NCI-H345 treated with DMSO at 0.1 percent for 48 hours (cell line): ENCODE data around the gene IFT81.
"Not testable (repeated sequence)": the region's sequence is repeated elsewhere in the genome, so short reads cannot be mapped to it uniquely, and the experiment has no call there.

ENCODE experiments used
- DNase-seq: peaks from one replicate; lab custom pipeline; 2025; ENCODE audit not compliant: unreplicated experiment; lab: John Stamatoyannopoulos, UW

IFT81 gene

DNA sequence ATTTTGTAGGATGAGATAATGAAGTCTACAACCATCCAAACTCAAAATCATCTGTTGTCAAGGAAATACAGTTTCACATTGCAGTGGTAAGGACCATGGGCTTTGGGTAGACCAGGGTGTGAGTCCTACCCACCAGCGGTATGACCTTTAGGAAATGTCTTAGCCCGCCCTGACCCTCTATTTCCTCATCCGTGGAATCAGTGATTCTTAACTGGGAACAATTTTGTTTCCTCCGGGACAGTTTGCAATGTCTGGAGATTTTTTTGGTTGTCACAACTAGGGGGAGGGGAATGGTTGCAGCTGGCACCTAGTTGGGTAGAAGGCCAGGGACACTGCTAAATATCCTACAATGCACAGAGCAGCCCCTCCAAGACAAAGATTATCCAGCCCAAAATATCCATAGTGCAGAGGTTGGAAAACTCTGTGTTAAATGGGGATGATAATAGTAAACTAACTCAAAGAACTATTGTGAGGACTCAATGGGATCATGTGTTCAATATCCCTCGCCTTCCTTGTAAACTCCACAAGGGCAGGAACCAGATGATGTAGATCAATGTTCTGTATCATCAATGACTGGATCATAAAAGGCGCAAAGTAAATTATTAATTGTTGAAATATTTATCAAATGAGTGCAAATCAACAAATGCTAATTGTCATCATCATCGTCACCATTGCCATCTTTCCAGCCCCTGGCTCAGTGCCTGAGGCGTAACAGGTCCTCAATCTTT, 15.7 kb upstream of the IFT81 start:
- DNase-seq, result no peak

- no peak for DNase-seq
Measured at GRCh38 chr12:110109037-110109836, 14.9 kb upstream of the IFT81 start.

GRCh38 chr12:110109837-110110535, 14.2 kb upstream of the IFT81 start:
- DNase-seq, result no peak

DNA sequence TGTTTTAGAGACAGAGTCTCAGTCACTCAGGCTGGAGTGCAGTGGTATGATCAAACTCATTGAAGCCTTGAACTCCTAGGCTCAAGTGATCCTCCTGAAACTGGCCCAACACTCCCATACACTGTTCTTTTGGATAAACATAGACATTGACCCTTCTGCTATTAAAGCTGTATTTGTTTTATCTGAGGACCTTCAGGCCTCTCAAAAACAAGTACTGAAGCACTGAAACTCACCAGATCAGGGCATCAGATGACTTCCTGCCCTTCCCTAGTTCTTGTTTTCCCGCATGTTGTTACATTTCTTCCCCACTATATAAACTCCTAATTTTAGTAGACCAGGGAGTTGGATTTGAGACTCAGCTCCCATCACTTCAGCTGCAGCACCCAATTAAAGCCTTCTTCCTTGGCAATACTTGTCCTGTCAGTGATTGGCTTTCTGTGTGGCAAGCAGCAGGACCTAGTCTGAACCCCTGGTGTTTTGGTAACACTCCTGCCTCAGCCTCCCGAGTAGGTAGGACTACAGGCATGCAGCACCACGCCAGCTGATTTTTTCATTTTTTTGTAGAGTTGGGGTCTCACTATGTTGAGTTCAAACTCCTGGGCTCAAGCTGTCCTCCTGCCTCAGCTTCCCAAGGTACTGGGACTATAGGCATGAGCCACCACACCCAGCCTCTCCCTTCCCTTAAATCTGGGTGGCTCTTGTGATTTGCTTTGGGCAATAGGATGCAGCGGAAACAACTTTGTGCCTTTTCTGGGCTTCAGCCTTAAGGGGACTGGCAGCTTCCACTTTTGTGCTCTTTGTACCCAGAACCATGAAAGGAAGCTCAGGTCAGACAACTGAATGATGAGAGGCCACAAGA, 12.5 kb upstream of the IFT81 start:
- no peak for DNase-seq

- no peak for DNase-seq
Measured at GRCh38 chr12:110112335-110112660, 11.9 kb upstream of the IFT81 start.

- no peak for DNase-seq
Measured at GRCh38 chr12:110114528-110114937, 9.6 kb upstream of the IFT81 start.

DNA sequence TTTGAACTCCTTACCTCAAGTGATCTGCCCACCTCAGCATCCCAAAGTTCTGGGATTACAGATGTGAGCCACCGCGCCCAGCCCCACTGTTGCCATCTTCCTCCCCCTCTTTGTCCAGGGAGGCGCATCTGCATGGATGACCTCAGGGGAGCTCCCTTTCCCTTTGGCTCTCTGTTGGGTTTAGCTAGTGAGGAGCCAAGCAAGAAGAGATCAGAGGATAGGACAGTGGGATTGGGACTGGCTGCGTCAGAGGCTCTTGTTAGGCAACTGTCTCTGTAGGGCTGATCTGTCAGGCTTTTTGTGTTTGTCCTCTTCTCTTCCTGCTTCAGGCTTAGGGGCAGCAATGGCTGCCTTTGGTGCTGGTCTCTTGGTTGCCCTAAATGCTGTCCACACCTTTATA, 8.5 kb upstream of the IFT81 start:
- no peak for DNase-seq

GRCh38 chr12:110116623-110117022, 7.5 kb upstream of the IFT81 start:
- no peak for DNase-seq

GRCh38 chr12:110117210-110117609, 6.9 kb upstream of the IFT81 start:
- not testable (repeated sequence) for DNase-seq

DNA sequence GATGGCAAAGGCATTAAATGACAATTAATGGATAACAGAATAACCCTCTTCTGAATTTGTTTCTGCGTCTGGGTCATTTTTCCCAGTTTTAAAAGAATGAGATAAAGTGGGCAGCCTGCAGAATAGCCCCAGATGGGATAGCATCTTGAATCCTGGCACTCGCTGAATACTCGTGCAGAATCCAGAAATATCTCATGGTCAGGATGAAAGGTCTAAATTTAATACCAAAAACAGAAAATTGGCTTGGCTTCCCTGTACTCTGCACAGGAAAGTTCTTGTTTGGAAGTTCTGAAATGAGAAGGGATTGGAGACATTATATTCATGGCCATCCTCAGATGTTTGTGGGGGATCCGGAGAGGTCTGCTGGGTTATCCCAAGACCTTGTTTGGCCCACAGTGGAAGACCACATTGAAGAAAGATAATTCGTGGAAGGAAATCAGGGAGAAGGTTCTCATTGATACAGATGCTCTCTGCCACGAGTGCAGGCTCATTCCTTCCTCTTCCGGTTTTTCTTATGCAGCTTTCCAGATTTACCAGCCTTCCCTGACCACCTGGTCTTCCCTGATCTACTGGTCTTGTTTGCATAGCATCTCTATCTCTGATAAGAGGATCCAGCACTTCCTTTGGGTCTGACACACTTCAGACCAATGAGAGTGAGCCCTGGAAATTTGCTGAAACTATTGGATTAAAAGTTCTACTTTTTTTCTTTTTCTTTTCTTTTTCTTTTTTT, 6.0 kb upstream of the IFT81 start:
- DNase-seq, result no peak

- DNase-seq, result no peak
Measured at GRCh38 chr12:110122929-110123328, 1.2 kb upstream of the IFT81 start.

DNA sequence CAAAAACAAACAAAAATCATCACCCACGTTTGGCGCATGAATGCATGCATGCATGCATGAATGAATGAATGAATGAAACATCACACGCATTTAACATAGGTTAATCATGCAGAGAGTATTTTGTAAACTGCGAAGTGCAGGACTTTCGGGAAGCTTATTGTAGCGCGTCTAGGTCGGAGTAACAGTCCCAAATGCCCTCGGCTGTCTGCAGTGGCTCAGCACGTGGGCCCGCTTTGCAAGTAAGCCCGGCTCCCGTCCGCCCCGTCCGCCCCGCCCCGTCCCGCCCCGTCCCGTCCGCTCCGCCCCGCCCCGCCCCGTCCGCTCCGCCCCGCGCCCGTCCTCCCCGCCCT, 263 bp upstream of the IFT81 start:
- DNase-seq, result no peak

- no peak for DNase-seq
Measured at GRCh38 chr12:110126557-110126956, 2.4 kb downstream of the IFT81 start.

GRCh38 chr12:110134691-110135411, 10.7 kb downstream of the IFT81 start:
- DNase-seq, result no peak

GRCh38 chr12:110135806-110136205, 11.6 kb downstream of the IFT81 start:
- no peak for DNase-seq

GRCh38 chr12:110137786-110138185, 13.6 kb downstream of the IFT81 start:
- DNase-seq, result no peak

GRCh38 chr12:110141389-110141788, 17.2 kb downstream of the IFT81 start:
- DNase-seq, result no peak

- no peak for DNase-seq
Measured at GRCh38 chr12:110146986-110147385, 22.8 kb downstream of the IFT81 start.

DNA sequence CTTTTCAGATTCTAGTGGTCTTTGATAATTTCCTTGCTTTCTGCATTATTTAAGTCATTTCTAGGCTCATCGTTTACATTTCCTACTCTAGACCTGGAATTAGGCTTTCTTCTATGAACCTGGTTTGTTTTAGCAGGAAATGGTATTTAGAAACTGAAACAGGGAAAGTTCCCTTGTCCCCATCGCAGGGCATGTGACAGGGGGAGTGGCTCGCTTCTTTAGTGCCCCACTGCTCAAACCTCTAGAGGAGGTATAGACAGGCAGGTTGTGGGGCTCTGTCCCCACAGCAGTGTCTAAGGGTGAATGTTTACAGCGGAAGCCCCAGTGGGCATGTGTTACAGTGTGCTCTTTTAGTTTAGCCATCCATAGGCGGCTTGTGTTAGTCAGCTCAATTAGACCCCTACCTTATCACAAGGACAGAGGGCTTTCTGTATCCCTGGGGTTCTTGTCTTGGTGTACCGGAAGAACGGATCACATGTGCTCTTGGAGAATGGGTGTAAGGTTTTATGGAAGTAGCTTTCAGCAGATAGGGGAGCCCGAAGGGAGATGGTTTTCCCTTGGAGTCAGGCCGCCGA, 25.0 kb downstream of the IFT81 start:
- no peak for DNase-seq

DNA sequence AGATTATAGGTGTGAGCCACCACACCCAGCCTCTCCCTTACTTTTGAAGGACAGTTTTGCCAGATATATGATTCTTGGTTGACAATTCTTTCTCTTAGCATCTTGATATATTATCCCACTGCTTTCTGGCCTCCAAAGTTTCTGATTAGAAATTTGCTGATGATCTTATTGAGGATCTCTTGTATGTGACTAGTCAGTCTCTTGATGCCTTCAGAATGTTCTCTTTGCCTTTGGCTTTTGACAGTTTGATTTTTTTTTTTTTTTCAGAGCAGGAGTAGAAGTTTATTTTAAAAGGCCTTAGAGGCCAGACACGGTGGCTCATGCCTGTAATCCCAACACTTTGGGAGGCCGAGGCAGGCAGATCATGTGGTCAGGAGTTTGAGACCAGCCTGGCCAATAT, 32.6 kb downstream of the IFT81 start:
- no peak for DNase-seq
